HUDEP-2 (cell line): ENCODE data around the gene PRSS56.
"Not testable (repeated sequence)": the region's sequence is repeated elsewhere in the genome, so short reads cannot be mapped to it uniquely, and the experiment has no call there.

ENCODE experiments used
- DNase-seq, 76 experiments: peaks; one replicate each; lab custom pipeline; 2025; ENCODE audit not compliant: unreplicated experiment in 76 of 76; lab: John Stamatoyannopoulos, UW

PRSS56 gene

GRCh38 chr2:232563580-232563979, 43.4 kb downstream of the PRSS56 start:
- no peak for DNase-seq

- DNase-seq: peak in 7 of 76 experiments; percentile 6 to 56 (median 18)
Observed at GRCh38 chr2:232567721-232568120, 47.5 kb downstream of the PRSS56 start.

GRCh38 chr2:232568161-232568560, 48.0 kb downstream of the PRSS56 start:
- peak in 68 of 76 experiments; percentile 9 to 77 (median 44) for DNase-seq

- no peak for DNase-seq
Observed at GRCh38 chr2:232569541-232569940, 49.4 kb downstream of the PRSS56 start.

- DNase-seq: not testable (repeated sequence)
Observed at GRCh38 chr2:232570481-232570880, 50.3 kb downstream of the PRSS56 start.

- DNase-seq: no peak
Observed at GRCh38 chr2:232571026-232571474, 50.9 kb downstream of the PRSS56 start.

- no peak for DNase-seq
Observed at GRCh38 chr2:232573042-232573441, 52.9 kb downstream of the PRSS56 start.

- DNase-seq: no peak
Observed at GRCh38 chr2:232573771-232574435, 53.7 kb downstream of the PRSS56 start.

GRCh38 chr2:232574674-232575403, 54.7 kb downstream of the PRSS56 start:
- no peak for DNase-seq
